ENCODE data around the gene SUPT20HL1. TPM values are rescaled to one million over a fixed set of nuclear protein-coding genes. Genes with fewer than 3 reads are reported as not detected.
A peak's percentile ranks its signal among the peaks of the same experiment; 100 is the strongest.
"Not testable (repeated sequence)": the region's sequence is repeated elsewhere in the genome, so short reads cannot be mapped to it uniquely, and the experiment has no call there.

SUPT20HL1 gene
- not detected for total RNA-seq
- 0.10 TPM for polyA plus RNA-seq

GRCh38 chrX:24360272-24360671 is at the start of gene SUPT20HL1:
Gene SUPT20HL1, plus strand, starts transcription at chrX:24360639. Its CDS starts 2,122 bp downstream, at chrX:24362761.
- Histone ChIP-seq H3K27ac (ENCODE audit: low read depth, low read length) (no peak within 1 kb of the TSS), H3K4me1 (ENCODE audit: insufficient read depth, low read length) (no peaks in the 10 kb centered on the region), H3K9me3 (ENCODE audit: low read length) (no peaks in the 10 kb centered on the region), H3K36me3 (ENCODE audit: insufficient read depth, low read length) (no peaks in the 10 kb centered on the region), H3K27me3 (ENCODE audit: insufficient read depth, low read length, poor library complexity, severe bottlenecking) (no peaks in the 10 kb centered on the region), H3K4me3 (ENCODE audit: low read length) (no peak within 1 kb of the TSS)
- no peak within 1 kb of the TSS for H3K27ac Mint-ChIP-seq
- peaks cover 0 to 6% (median 0%) of the 10 kb centered on the region in 3 donors for H3K4me1 Mint-ChIP-seq
- H3K4me3 Mint-ChIP-seq: no peak within 1 kb of the TSS
- DNase-seq: no peak
- H3K27me3 Mint-ChIP-seq: peaks cover 0 to 7% of the 10 kb centered on the region in 2 donors
- ChIA-PET POLR2A (no interaction called here), CTCF (no interaction called here)
- no peaks in the 10 kb centered on the region for H3K9me3 Mint-ChIP-seq
- H3K36me3 Mint-ChIP-seq: no peaks in the 10 kb centered on the region

DNA sequence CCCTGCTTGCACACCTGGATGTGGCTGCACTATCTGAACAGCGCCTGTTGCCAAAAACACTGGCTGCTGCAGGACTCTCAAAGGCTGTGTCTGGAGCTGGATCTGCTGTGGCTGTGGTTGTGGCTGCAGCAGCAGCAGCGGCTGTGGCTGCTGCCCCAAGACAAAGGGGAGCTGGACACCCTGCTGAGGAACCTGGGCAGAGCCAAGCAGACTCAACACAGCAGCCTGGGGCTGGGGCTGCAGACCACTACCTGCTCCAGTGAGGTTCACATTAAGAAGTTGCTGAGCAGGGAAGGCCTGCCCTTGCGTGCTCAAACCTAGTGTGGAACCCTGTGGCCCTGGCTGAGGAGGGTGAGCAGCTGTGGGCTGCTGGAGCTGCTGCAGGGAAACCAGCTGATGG is 49.5 kb upstream of the SUPT20HL1 start:
- H3K27ac Mint-ChIP-seq; H3K4me3 Mint-ChIP-seq; H3K36me3 Mint-ChIP-seq; H3K4me3 ChIP-seq (ENCODE audit: low read length); CTCF ChIA-PET; H3K36me3 ChIP-seq (ENCODE audit: insufficient read depth, low read length); H3K9me3 ChIP-seq (ENCODE audit: low read length); DNase-seq; H3K27ac ChIP-seq (ENCODE audit: low read depth, low read length); H3K9me3 Mint-ChIP-seq; H3K27me3 ChIP-seq (ENCODE audit: insufficient read depth, low read length, poor library complexity, severe bottlenecking); H3K4me1 ChIP-seq (ENCODE audit: insufficient read depth, low read length); POLR2A ChIA-PET; H3K4me1 Mint-ChIP-seq: not testable (repeated sequence)
- peaks cover 6 to 10% of the 10 kb centered on the region in 2 donors for H3K27me3 Mint-ChIP-seq

GRCh38 chrX:24311507-24312248 is 48.8 kb upstream of the SUPT20HL1 start:
- H3K27ac Mint-ChIP-seq; H3K27ac ChIP-seq (ENCODE audit: low read depth, low read length); H3K36me3 ChIP-seq (ENCODE audit: insufficient read depth, low read length); H3K27me3 ChIP-seq (ENCODE audit: insufficient read depth, low read length, poor library complexity, severe bottlenecking); H3K9me3 ChIP-seq (ENCODE audit: low read length); H3K9me3 Mint-ChIP-seq; H3K4me1 Mint-ChIP-seq; CTCF ChIA-PET; DNase-seq; H3K36me3 Mint-ChIP-seq; POLR2A ChIA-PET; H3K4me3 ChIP-seq (ENCODE audit: low read length); H3K4me1 ChIP-seq (ENCODE audit: insufficient read depth, low read length); H3K4me3 Mint-ChIP-seq; H3K27me3 Mint-ChIP-seq: not testable (repeated sequence)

GRCh38 chrX:24312249-24312607 is 48.2 kb upstream of the SUPT20HL1 start:
- H3K27me3 Mint-ChIP-seq; H3K4me3 Mint-ChIP-seq; H3K27ac Mint-ChIP-seq; H3K36me3 Mint-ChIP-seq; DNase-seq; H3K4me1 Mint-ChIP-seq; POLR2A ChIA-PET; H3K27ac ChIP-seq (ENCODE audit: low read depth, low read length); H3K4me1 ChIP-seq (ENCODE audit: insufficient read depth, low read length); CTCF ChIA-PET; H3K9me3 ChIP-seq (ENCODE audit: low read length); H3K27me3 ChIP-seq (ENCODE audit: insufficient read depth, low read length, poor library complexity, severe bottlenecking); H3K4me3 ChIP-seq (ENCODE audit: low read length); H3K9me3 Mint-ChIP-seq; H3K36me3 ChIP-seq (ENCODE audit: insufficient read depth, low read length): not testable (repeated sequence)

- Mint-ChIP-seq H3K9me3 (no peaks in the 10 kb centered on the region), H3K4me3 (no peak within 1 kb of the TSS), H3K27me3 (peaks cover 0 to 6% of the 10 kb centered on the region in 2 donors), H3K4me1 (no peaks in the 10 kb centered on the region), H3K27ac (peak within 1 kb of the TSS in 1 of 8 donors; percentile 47), H3K36me3 (peaks cover 0 to 3% (median 0%) of the 10 kb centered on the region in 3 donors)
- Histone ChIP-seq H3K27me3 (ENCODE audit: insufficient read depth, low read length, poor library complexity, severe bottlenecking) (no peaks in the 10 kb centered on the region), H3K27ac (ENCODE audit: low read depth, low read length) (no peak within 1 kb of the TSS), H3K9me3 (ENCODE audit: low read length) (no peaks in the 10 kb centered on the region), H3K4me1 (ENCODE audit: insufficient read depth, low read length) (no peaks in the 10 kb centered on the region), H3K36me3 (ENCODE audit: insufficient read depth, low read length) (no peaks in the 10 kb centered on the region), H3K4me3 (ENCODE audit: low read length) (no peak within 1 kb of the TSS)
- ChIA-PET CTCF (no interaction called here), POLR2A (no interaction called here)
- no peak for DNase-seq
Measured at GRCh38 chrX:24314019-24314635, 46.3 kb upstream of the SUPT20HL1 start, which contains the start of gene SUPT20HL2. Gene SUPT20HL2, minus strand, starts transcription at chrX:24314069. Its CDS starts 754 bp downstream, at chrX:24313315.

DNA sequence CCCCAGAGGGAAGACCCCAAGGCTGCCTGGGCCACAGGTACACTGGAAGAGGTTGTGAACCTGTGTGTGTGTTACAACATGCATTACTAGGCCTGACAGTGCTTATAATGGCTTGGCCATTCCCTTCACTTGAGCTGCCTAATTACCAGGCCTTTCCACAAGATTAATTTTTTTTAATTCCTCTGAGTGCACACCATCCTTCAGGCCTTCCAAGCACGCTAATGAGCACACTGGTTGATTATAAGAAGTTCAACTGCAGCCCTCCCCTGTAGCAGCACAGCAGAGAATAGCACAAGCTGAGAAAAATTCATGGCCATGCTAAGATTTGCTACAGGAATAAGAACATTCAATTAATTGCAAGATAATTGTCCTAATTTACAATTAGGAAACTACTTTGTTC is 44.3 kb upstream of the SUPT20HL1 start:
- no peaks in the 10 kb centered on the region for H3K9me3 Mint-ChIP-seq
- no peaks in the 10 kb centered on the region for H3K4me1 Mint-ChIP-seq
- no peak overlapping the region for H3K4me3 ChIP-seq (ENCODE audit: low read length)
- no peaks in the 10 kb centered on the region for H3K36me3 Mint-ChIP-seq
- no peak overlapping the region for H3K27ac Mint-ChIP-seq
- no peak overlapping the region for H3K27ac ChIP-seq (ENCODE audit: low read depth, low read length)
- DNase-seq: no peak
- H3K4me3 Mint-ChIP-seq: no peak overlapping the region
- POLR2A ChIA-PET: no interaction called here
- CTCF ChIA-PET: no interaction called here
- H3K27me3 Mint-ChIP-seq: peaks cover 3 to 10% of the 10 kb centered on the region in 2 donors
- no peaks in the 10 kb centered on the region for H3K4me1 ChIP-seq (ENCODE audit: insufficient read depth, low read length)
- no peaks in the 10 kb centered on the region for H3K36me3 ChIP-seq (ENCODE audit: insufficient read depth, low read length)
- no peaks in the 10 kb centered on the region for H3K27me3 ChIP-seq (ENCODE audit: insufficient read depth, low read length, poor library complexity, severe bottlenecking)
- no peaks in the 10 kb centered on the region for H3K9me3 ChIP-seq (ENCODE audit: low read length)

DNA sequence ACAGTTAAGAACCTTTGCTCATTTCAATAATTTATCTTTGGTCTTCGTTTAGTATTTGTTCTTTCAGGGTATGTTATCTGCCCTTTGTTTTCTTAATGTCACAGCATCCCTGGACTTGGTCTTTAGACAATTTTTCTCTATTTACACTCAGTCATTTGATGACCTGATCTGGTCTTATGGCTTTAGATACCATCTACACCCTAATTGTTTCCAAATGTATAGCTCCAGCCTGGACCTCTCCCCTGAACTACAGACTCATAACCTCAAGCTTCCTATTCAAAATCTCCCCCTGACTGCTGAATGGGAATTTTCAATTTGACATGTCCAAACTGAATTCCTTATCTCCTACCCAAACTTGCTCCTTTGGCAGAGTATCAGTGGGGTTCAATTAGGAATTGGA is 42.9 kb upstream of the SUPT20HL1 start:
- no peak overlapping the region for H3K27ac Mint-ChIP-seq
- H3K36me3 Mint-ChIP-seq: no peaks in the 10 kb centered on the region
- H3K4me1 Mint-ChIP-seq: no peaks in the 10 kb centered on the region
- DNase-seq: no peak
- H3K27me3 Mint-ChIP-seq: peaks cover 3 to 12% of the 10 kb centered on the region in 2 donors
- Histone ChIP-seq H3K9me3 (ENCODE audit: low read length) (no peaks in the 10 kb centered on the region), H3K4me3 (ENCODE audit: low read length) (no peak overlapping the region), H3K4me1 (ENCODE audit: insufficient read depth, low read length) (no peaks in the 10 kb centered on the region), H3K36me3 (ENCODE audit: insufficient read depth, low read length) (no peaks in the 10 kb centered on the region), H3K27ac (ENCODE audit: low read depth, low read length) (no peak overlapping the region), H3K27me3 (ENCODE audit: insufficient read depth, low read length, poor library complexity, severe bottlenecking) (no peaks in the 10 kb centered on the region)
- H3K9me3 Mint-ChIP-seq: no peaks in the 10 kb centered on the region
- H3K4me3 Mint-ChIP-seq: no peak overlapping the region
- ChIA-PET CTCF (no interaction called here), POLR2A (no interaction called here)

DNA sequence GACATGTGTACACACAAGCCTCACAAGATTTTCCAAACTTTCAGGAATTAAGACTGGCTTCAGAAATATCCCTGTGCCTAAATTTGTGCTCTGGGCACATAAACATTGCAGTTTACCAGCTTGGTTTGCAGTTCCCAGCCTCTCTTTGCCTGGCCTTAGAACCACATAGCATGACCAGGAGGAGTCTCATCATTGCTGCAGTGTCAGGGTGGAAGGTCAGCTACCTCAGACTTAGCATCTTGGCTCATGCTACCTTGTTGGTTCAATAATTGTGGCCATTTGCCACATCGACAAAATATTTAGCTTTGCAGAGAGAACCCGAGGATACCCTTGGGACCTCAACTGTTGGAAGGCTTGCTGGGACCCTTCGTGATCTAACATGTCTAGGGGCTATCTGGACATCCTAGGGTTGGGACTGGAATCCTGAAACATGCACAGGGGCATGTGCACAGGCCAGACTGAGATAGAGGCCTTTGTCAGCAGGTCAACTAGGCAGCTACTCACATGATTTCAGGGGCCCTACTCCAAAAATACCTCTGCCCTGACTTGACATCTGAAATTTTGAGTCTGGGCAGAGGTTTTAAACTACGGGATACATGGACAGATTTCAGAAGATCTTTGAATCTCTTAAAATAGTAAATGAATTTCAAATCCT is 38.6 kb upstream of the SUPT20HL1 start:
- no peaks in the 10 kb centered on the region for H3K9me3 Mint-ChIP-seq
- ChIA-PET CTCF (no interaction called here), POLR2A (no interaction called here)
- H3K27ac ChIP-seq (ENCODE audit: low read depth, low read length): no peak overlapping the region
- no peaks in the 10 kb centered on the region for H3K36me3 Mint-ChIP-seq
- no peak overlapping the region for H3K4me3 ChIP-seq (ENCODE audit: low read length)
- no peak overlapping the region for H3K4me3 Mint-ChIP-seq
- H3K27ac Mint-ChIP-seq: no peak overlapping the region
- no peaks in the 10 kb centered on the region for H3K9me3 ChIP-seq (ENCODE audit: low read length)
- DNase-seq: no peak
- peaks cover 16 to 24% of the 10 kb centered on the region in 2 donors for H3K27me3 Mint-ChIP-seq
- H3K4me1 Mint-ChIP-seq: no peaks in the 10 kb centered on the region
- H3K27me3 ChIP-seq (ENCODE audit: insufficient read depth, low read length, poor library complexity, severe bottlenecking): no peaks in the 10 kb centered on the region
- H3K36me3 ChIP-seq (ENCODE audit: insufficient read depth, low read length): no peaks in the 10 kb centered on the region
- no peaks in the 10 kb centered on the region for H3K4me1 ChIP-seq (ENCODE audit: insufficient read depth, low read length)

Measured in CD8-positive, alpha-beta memory T cell (primary cell).